H1 (cell line): Measurements from ENCODE around the gene MORC1. TPM values are rescaled to one million over a fixed set of nuclear protein-coding genes. Genes with fewer than 3 reads are reported as not detected.

Experiments
- JUN ChIP-seq: IDR thresholded peaks from 2 replicates; pipeline ENCODE4 v1.6.1; 2011; ENCODE audit warnings: low read depth, mild to moderate bottlenecking, improper control_type of control experiment, low read length
- SIN3A ChIP-seq, 2 experiments: IDR thresholded peaks in 1 of 2; conservative IDR thresholded peaks in 1 of 2; 2 replicates each; pipeline ENCODE4 v1.6.1; 2011 to 2012; ENCODE audit warnings: low read length in 2 of 2, improper control_type of control experiment in 1 of 2, low read depth in 1 of 2, mild to moderate bottlenecking in 1 of 2
- polyA plus RNA-seq, 7 experiments: library from polyadenylated mRNA; depleted of rRNA in 3 of 7; stranded (reverse) in 5 of 7; unstranded in 2 of 7; fragments of >200 nt in 5 of 7; fragments of 200-250 nt in 2 of 7; gene quantifications; 1 replicate in 5 of 7; 2 replicates in 1 of 7; 4 replicates in 1 of 7; pipeline versions ENCODE4 v1.2.1 to v1.2.3, GENCODE V29; 2011 to 2013; ENCODE audit warnings: missing spikeins in 2 of 7, mixed read lengths in 2 of 7
- total RNA-seq: library from RNA; stranded (reverse); fragmentation: NEBNext Ultra II Directional; extraction: Animal tissue kit (Norgen Biotek cat#: 25700); gene quantifications from 2 replicates; pipeline ENCODE4 v1.2.1, GENCODE V29; 2021

The MORC1 gene
- total and polyA plus RNA-seq, 2 of the 8 experiments (the other 6 are each of a cell fraction or from before 2014, with no cell fraction given): not detected

- no peak for TF ChIP-seq SIN3A (conservative IDR thresholded peaks at IDR 0.05 in 1 of 2, IDR thresholded peaks at IDR 0.05 in 1 of 2; ENCODE audit: low read depth in 1 of 2, low read length in 2 of 2)
- TF ChIP-seq JUN: no peak
Observed at GRCh38 chr3:109125902-109126301, 8.0 kb upstream of the MORC1 start (continued).
